Osteocyte (in vitro differentiated cells): ENCODE data around the gene RND2. TPM values are rescaled to one million over a fixed set of nuclear protein-coding genes. Genes with fewer than 3 reads are reported as not detected.
"Not testable (repeated sequence)": the region's sequence is repeated elsewhere in the genome, so short reads cannot be mapped to it uniquely, and the experiment has no call there.

Experiments
- DNase-seq: peaks from one replicate; pipeline ENCODE4 v3.0.0; 2021; ENCODE audit warnings: mixed read lengths; ENCODE audit not compliant: unreplicated experiment; ENCODE audit errors: extremely low spot score
- H3K27ac Mint-ChIP-seq: one replicate; pipeline ENCODE4 v1.8.0; 2021; ENCODE audit warnings: mild to moderate bottlenecking, mixed read lengths; ENCODE audit not compliant: unreplicated experiment
- H3K27me3 Mint-ChIP-seq: one replicate; pipeline ENCODE4 v1.8.0; 2021; ENCODE audit warnings: mixed read lengths; ENCODE audit not compliant: unreplicated experiment
- H3K36me3 Mint-ChIP-seq: one replicate; pipeline ENCODE4 v1.8.0; 2021; ENCODE audit warnings: mixed read lengths; ENCODE audit not compliant: unreplicated experiment
- H3K4me1 Mint-ChIP-seq: one replicate; pipeline ENCODE4 v1.8.0; 2021; ENCODE audit warnings: mixed read lengths; ENCODE audit not compliant: unreplicated experiment
- H3K4me3 Mint-ChIP-seq: one replicate; pipeline ENCODE4 v1.8.0; 2021; ENCODE audit warnings: mild to moderate bottlenecking, moderate library complexity, mixed read lengths; ENCODE audit not compliant: unreplicated experiment
- H3K9me3 Mint-ChIP-seq: one replicate; pipeline ENCODE4 v1.8.0; 2021; ENCODE audit warnings: mixed read lengths; ENCODE audit not compliant: unreplicated experiment
- total RNA-seq: library from RNA; stranded (reverse); gene quantifications from 2 replicates; pipeline ENCODE4 v1.2.1, GENCODE V29; 2021
- TF ChIP-seq, protein P1 (sequence below): fragments of 200-600 bp; sonication (generic); IDR thresholded peaks from 2 replicates; pipeline ENCODE4 v1.5.0; 2021; ENCODE audit warnings: antibody characterized with exemption, mild to moderate bottlenecking, moderate library complexity

RND2 gene
- total RNA-seq, 1 donor from 2014 or later: 1.5 TPM

DNA sequence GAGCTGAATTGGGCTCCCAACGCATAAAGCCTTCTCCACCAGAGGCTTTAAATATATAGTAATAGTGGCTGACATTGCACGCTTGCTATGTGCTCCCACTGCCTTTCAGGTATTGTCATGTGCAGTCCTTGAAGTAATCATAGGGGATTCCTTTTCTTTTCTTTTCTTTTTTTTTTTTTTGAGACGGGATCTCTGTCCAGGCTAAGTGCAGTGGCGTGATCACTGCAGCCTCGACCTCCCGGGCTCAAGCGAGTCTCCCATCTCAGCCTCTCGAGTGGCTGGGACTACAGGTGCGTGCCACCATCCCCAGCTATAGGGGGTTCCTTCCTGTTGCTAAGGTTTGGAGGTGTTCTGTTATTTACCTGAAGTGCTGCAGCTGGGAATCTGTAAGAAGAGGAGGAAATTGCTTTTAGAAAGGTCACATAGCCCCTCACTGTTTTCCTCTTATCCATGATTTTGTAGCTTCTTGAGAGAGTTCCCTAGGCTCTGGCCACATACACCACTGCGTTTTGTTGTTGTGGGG, 26.0 kb upstream of the RND2 start:
- H3K4me1 Mint-ChIP-seq: peaks cover 32% of the 10 kb centered on the region
- H3K4me3 Mint-ChIP-seq: peak overlapping the region; percentile 98
- peaks cover 31% of the 10 kb centered on the region for H3K36me3 Mint-ChIP-seq
- no peak for DNase-seq
- no peaks in the 10 kb centered on the region for H3K27me3 Mint-ChIP-seq
- H3K9me3 Mint-ChIP-seq: no peaks in the 10 kb centered on the region
- TF ChIP-seq, protein P1, sequence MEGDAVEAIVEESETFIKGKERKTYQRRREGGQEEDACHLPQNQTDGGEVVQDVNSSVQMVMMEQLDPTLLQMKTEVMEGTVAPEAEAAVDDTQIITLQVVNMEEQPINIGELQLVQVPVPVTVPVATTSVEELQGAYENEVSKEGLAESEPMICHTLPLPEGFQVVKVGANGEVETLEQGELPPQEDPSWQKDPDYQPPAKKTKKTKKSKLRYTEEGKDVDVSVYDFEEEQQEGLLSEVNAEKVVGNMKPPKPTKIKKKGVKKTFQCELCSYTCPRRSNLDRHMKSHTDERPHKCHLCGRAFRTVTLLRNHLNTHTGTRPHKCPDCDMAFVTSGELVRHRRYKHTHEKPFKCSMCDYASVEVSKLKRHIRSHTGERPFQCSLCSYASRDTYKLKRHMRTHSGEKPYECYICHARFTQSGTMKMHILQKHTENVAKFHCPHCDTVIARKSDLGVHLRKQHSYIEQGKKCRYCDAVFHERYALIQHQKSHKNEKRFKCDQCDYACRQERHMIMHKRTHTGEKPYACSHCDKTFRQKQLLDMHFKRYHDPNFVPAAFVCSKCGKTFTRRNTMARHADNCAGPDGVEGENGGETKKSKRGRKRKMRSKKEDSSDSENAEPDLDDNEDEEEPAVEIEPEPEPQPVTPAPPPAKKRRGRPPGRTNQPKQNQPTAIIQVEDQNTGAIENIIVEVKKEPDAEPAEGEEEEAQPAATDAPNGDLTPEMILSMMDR: no peak
- peak overlapping the region; percentile 96 for H3K27ac Mint-ChIP-seq

DNA sequence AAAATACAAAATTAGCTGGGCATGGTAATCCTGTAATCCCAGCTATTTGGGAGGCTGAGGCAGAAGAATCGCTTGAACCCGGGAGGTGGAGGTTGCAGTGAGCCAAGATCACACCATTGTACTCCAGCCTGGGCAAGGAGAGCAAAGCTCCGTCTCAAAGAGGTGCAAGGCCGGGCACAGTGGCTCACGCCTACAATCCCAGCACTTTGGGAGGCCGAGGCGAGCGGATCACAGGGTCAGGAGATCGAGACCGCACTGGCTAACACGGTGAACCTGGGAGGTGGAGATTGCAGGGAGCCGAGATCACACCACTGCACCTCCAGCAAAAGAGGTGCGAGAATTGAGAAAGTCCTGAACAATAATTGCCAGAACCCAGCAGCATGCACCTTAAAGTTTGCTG, 24.1 kb upstream of the RND2 start:
- H3K4me1 Mint-ChIP-seq: peaks cover 32% of the 10 kb centered on the region
- H3K36me3 Mint-ChIP-seq: peaks cover 20% of the 10 kb centered on the region
- DNase-seq, H3K27me3 Mint-ChIP-seq, H3K4me3 Mint-ChIP-seq, H3K9me3 Mint-ChIP-seq: not testable (repeated sequence)
- peak overlapping the region; percentile 18 for H3K27ac Mint-ChIP-seq

DNA sequence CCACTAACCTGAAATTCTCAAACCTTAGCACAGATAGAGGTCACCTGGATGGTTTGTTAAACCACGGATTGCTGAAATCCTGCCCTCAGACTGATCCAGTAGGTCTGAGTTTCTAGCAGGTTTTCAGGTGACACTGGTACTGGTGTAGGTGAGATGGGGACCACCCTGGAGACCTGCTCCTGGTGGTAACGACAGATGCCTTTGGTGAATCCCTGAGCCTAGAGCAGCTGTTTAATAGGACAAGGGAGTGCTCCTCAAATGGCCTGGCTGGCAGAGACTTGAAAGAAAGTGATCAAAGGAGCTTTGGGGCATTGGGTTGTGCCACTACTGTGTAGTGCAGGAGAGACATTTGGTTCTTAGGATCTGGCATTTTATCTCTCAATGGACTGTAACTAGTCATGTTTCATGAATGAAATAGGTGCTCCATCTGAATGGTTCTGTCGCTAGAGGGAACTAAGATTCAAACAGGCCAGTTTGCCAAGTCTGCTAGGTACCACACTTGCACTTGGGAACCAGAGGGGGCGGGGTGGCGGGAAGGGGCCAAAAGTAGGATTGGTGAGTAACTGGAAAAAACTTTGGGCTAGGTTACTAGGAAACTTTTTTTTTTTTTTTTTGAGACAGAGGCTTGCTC, 21.4 kb upstream of the RND2 start:
- H3K27me3 Mint-ChIP-seq: no peaks in the 10 kb centered on the region
- peaks cover 20% of the 10 kb centered on the region for H3K36me3 Mint-ChIP-seq
- no peak for DNase-seq
- H3K27ac Mint-ChIP-seq: peak overlapping the region; percentile 17
- no peaks in the 10 kb centered on the region for H3K9me3 Mint-ChIP-seq
- TF ChIP-seq, protein P1: no peak
- peaks cover 31% of the 10 kb centered on the region for H3K4me1 Mint-ChIP-seq
- no peak overlapping the region for H3K4me3 Mint-ChIP-seq

DNA sequence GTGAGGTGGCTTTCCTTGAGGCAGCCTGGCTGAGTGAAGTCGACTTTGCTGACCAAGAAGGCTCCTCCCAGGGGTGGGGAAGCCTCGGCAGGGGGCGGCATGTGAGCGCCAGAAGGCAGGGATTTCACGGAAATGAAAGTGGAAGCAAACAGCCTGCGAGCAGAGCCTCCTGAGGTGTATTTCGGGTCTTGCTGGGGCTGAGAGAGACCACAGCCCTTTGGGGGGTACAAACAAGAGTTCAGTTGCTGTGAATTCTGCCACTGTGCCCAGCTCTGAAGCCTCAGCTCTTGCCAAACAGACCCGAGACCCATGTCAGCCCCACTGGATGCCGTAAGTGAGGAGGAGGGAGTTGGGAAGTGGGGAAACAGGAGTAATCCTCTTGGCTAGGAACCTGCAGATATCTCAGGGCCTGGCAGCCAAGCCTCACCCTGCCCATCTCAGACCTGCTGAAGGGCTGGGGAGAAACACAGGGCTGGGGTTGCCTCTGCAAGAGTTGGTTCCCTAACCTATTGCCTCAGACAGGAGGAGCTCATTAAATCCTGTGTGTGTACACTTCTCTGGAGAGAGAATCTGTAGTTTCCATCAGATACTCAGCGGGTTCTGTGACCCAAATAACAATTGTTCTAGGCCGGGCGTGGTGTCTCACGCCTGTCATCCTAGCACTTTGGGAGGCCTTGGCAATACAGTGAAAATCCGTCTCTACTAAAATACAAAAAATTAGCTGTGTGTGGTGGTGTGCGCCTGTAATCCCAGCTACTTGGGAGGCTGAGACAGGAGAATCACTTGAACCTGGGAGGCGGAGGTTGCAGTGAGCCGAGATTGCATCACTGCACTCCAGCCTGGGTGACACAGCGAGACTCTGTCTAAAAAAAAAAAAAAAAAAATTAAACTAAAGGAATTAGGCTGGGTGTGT, 18.1 kb upstream of the RND2 start, which contains the start of gene IFI35:
IFI35 (plus strand) TSS at position 146 of the 913 bp plus-strand sequence; CDS start at position 310, 164 bp downstream.
- Mint-ChIP-seq H3K27ac (peak within 1 kb of the TSS; percentile 100), H3K27me3 (no peaks in the 10 kb centered on the region), H3K9me3 (no peaks in the 10 kb centered on the region), H3K4me3 (peak within 1 kb of the TSS; percentile 98), H3K36me3 (peaks cover 9% of the 10 kb centered on the region), H3K4me1 (peaks cover 21% of the 10 kb centered on the region)
- TF ChIP-seq, protein P1: peak; percentile 38
- DNase-seq: peak; percentile 94

DNA sequence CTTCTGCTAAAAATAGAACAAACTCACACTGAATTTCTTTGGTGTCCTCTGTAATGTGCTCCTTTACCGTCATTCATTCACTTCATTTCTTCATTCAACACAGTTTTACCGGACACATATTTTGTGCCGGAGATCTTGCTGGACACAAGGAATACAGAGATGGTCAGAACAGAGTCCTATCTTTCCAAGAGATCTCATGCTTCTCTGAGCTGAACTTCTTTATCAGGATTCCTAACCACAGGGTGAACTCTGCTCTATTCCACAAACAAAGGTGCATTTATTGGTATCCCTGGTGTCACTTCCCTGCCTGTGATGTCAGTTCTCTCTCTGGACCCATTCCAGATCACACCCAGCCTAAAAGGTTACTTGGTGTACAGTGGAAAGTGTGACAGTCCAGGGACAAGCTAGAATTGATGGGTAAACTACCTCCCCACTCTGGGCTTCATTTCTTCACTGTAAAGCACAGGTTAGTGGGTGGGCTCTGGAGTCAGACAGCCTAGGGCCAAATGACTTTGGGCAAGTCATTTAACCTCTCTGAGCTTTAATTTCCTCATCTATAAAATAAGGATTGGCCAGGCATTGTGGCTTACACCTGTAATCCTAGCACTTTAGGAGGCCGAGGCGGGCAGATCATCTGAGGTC, 14.2 kb upstream of the RND2 start:
- H3K36me3 Mint-ChIP-seq: peaks cover 19% of the 10 kb centered on the region
- no peak overlapping the region for H3K27ac Mint-ChIP-seq
- H3K9me3 Mint-ChIP-seq: no peaks in the 10 kb centered on the region
- H3K4me1 Mint-ChIP-seq: peaks cover 27% of the 10 kb centered on the region
- H3K27me3 Mint-ChIP-seq: no peaks in the 10 kb centered on the region
- TF ChIP-seq, protein P1: no peak
- no peak overlapping the region for H3K4me3 Mint-ChIP-seq
- DNase-seq: no peak
